ENCODE results near the gene SLC45A2. TPM values are rescaled to one million over a fixed set of nuclear protein-coding genes. Genes with fewer than 3 reads are reported as not detected.

Gene SLC45A2
- polyA plus RNA-seq, 1 donor from 2014 or later = 1.2 TPM

- Histone ChIP-seq H3K9me2 (ENCODE audit: insufficient read depth, low read length) (no peaks in the 10 kb centered on the region), H3K9ac (ENCODE audit: low read length) (no peak overlapping the region), H3K36me3 (ENCODE audit: insufficient read depth, low read length) (no peaks in the 10 kb centered on the region), H3K4me2 (ENCODE audit: low read length) (no peak overlapping the region), H3K79me2 (replicated peaks; ENCODE audit: insufficient read depth, low read length) (no peaks in the 10 kb centered on the region), H3K4me3 (ENCODE audit: low read length) (no peak overlapping the region), H3K27me3 (ENCODE audit: insufficient read depth, low read depth, low read length) (no peaks in the 10 kb centered on the region), H2AFZ (ENCODE audit: low read depth, low read length) (no peak overlapping the region), H3K27ac (ENCODE audit: low read length) (no peak overlapping the region), H3F3A (ENCODE audit: insufficient read depth, low read length, poor library complexity, severe bottlenecking) (no peaks in the 10 kb centered on the region), H4K20me1 (ENCODE audit: insufficient read depth) (no peaks in the 10 kb centered on the region), H3K9me3 (ENCODE audit: low read length) (no peaks in the 10 kb centered on the region)
- no peak for TF ChIP-seq CTCF (IDR thresholded peaks at IDR 0.05; ENCODE audit: poor library complexity, severe bottlenecking)
- TF ChIP-seq RAD21 (conservative IDR thresholded peaks at IDR 0.05) = no peak
- TF ChIP-seq MXI1 (conservative IDR thresholded peaks at IDR 0.05; ENCODE audit: poor library complexity, severe bottlenecking) = no peak
- TF ChIP-seq POLR2AphosphoS5 (IDR thresholded peaks at IDR 0.05) = no peak
- no peak for TF ChIP-seq EZH2 (IDR thresholded peaks at IDR 0.05; ENCODE audit: borderline replicate concordance, insufficient read depth, low read length, poor library complexity, severe bottlenecking)
- TF ChIP-seq, protein P1, sequence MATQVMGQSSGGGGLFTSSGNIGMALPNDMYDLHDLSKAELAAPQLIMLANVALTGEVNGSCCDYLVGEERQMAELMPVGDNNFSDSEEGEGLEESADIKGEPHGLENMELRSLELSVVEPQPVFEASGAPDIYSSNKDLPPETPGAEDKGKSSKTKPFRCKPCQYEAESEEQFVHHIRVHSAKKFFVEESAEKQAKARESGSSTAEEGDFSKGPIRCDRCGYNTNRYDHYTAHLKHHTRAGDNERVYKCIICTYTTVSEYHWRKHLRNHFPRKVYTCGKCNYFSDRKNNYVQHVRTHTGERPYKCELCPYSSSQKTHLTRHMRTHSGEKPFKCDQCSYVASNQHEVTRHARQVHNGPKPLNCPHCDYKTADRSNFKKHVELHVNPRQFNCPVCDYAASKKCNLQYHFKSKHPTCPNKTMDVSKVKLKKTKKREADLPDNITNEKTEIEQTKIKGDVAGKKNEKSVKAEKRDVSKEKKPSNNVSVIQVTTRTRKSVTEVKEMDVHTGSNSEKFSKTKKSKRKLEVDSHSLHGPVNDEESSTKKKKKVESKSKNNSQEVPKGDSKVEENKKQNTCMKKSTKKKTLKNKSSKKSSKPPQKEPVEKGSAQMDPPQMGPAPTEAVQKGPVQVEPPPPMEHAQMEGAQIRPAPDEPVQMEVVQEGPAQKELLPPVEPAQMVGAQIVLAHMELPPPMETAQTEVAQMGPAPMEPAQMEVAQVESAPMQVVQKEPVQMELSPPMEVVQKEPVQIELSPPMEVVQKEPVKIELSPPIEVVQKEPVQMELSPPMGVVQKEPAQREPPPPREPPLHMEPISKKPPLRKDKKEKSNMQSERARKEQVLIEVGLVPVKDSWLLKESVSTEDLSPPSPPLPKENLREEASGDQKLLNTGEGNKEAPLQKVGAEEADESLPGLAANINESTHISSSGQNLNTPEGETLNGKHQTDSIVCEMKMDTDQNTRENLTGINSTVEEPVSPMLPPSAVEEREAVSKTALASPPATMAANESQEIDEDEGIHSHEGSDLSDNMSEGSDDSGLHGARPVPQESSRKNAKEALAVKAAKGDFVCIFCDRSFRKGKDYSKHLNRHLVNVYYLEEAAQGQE (IDR thresholded peaks at IDR 0.05; ENCODE audit: borderline replicate concordance) = no peak
- TF ChIP-seq SMC3 (conservative IDR thresholded peaks at IDR 0.05; ENCODE audit: poor library complexity) = no peak
- no peak for TF ChIP-seq EP300 (conservative IDR thresholded peaks at IDR 0.05; ENCODE audit: poor library complexity, severe bottlenecking)
- TF ChIP-seq TAF1 (IDR thresholded peaks at IDR 0.05; ENCODE audit: low read depth) = no peak
Measured at GRCh38 chr5:33966805-33967204, 17.7 kb downstream of the SLC45A2 start.

- Histone ChIP-seq H3K27ac (ENCODE audit: low read length) (no peak overlapping the region), H3K9me2 (ENCODE audit: insufficient read depth, low read length) (no peaks in the 10 kb centered on the region), H3K9ac (ENCODE audit: low read length) (no peak overlapping the region), H3F3A (ENCODE audit: insufficient read depth, low read length, poor library complexity, severe bottlenecking) (no peaks in the 10 kb centered on the region), H3K27me3 (ENCODE audit: insufficient read depth, low read depth, low read length) (no peaks in the 10 kb centered on the region), H3K79me2 (replicated peaks; ENCODE audit: insufficient read depth, low read length) (no peaks in the 10 kb centered on the region), H4K20me1 (ENCODE audit: insufficient read depth) (no peaks in the 10 kb centered on the region), H3K36me3 (ENCODE audit: insufficient read depth, low read length) (no peaks in the 10 kb centered on the region), H3K4me2 (ENCODE audit: low read length) (no peak overlapping the region), H2AFZ (ENCODE audit: low read depth, low read length) (no peak overlapping the region), H3K9me3 (ENCODE audit: low read length) (no peaks in the 10 kb centered on the region), H3K4me3 (ENCODE audit: low read length) (no peak overlapping the region)
- TF ChIP-seq EP300 (conservative IDR thresholded peaks at IDR 0.05; ENCODE audit: poor library complexity, severe bottlenecking) (no peak), RAD21 (conservative IDR thresholded peaks at IDR 0.05) (no peak), CTCF (IDR thresholded peaks at IDR 0.05; ENCODE audit: poor library complexity, severe bottlenecking) (no peak), MXI1 (conservative IDR thresholded peaks at IDR 0.05; ENCODE audit: poor library complexity, severe bottlenecking) (no peak), EZH2 (IDR thresholded peaks at IDR 0.05; ENCODE audit: borderline replicate concordance, insufficient read depth, low read length, poor library complexity, severe bottlenecking) (no peak), POLR2AphosphoS5 (IDR thresholded peaks at IDR 0.05) (no peak), TAF1 (IDR thresholded peaks at IDR 0.05; ENCODE audit: low read depth) (no peak), SMC3 (conservative IDR thresholded peaks at IDR 0.05; ENCODE audit: poor library complexity) (no peak)
- TF ChIP-seq, protein P1 (IDR thresholded peaks at IDR 0.05; ENCODE audit: borderline replicate concordance) = no peak
Measured at GRCh38 chr5:33964132-33964700, 20.3 kb downstream of the SLC45A2 start.

Measured in neural cell (in vitro differentiated cells).